NB4 (cell line): Measurements from ENCODE around the gene TSFM.

ENCODE experiments used
- CTCF ChIP-seq: IDR thresholded peaks from one replicate; pipeline ENCODE4 v1.5.1; 2012; ENCODE audit warnings: low read depth, low read length
- MYC ChIP-seq: IDR thresholded peaks from 2 replicates; pipeline ENCODE4 v1.6.1; 2011; ENCODE audit warnings: low read depth, low read length
- POLR2A ChIP-seq: IDR thresholded peaks from 2 replicates; pipeline ENCODE4 v1.6.1; 2011; ENCODE audit warnings: mild to moderate bottlenecking; ENCODE audit not compliant: insufficient read length; ENCODE audit errors: extremely low read depth
- TF ChIP-seq, protein P1 (sequence below): IDR thresholded peaks from 2 replicates; pipeline ENCODE4 v1.6.1; 2011; ENCODE audit warnings: low read depth, low read length

- TF ChIP-seq CTCF (no peak), POLR2A (no peak), MYC (no peak)
- TF ChIP-seq, protein P1, sequence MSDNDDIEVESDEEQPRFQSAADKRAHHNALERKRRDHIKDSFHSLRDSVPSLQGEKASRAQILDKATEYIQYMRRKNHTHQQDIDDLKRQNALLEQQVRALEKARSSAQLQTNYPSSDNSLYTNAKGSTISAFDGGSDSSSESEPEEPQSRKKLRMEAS: no peak
Observed at GRCh38 chr12:57837864-57838562, 55.4 kb downstream of the TSFM start.
